ENCODE data around the gene PCBD1.

- TF ChIP-seq CTCF (IDR thresholded peaks at IDR 0.05 in 2 of 3, conservative IDR thresholded peaks at IDR 0.05 in 1 of 3; ENCODE audit: borderline replicate concordance in 1 of 3, insufficient read depth in 1 of 3, low read depth in 2 of 3, low read length in 2 of 3) (no peak), REST (IDR thresholded peaks at IDR 0.05; ENCODE audit: low read depth) (no peak), ZFX (IDR thresholded peaks at IDR 0.05) (peak; percentile 86), YY1 (IDR thresholded peaks at IDR 0.05; ENCODE audit: extremely low read depth, insufficient replicate concordance, low read depth, low read length) (peak; percentile 6), POLR2A (IDR thresholded peaks at IDR 0.05; ENCODE audit: borderline replicate concordance, extremely low read depth, insufficient read depth, insufficient read length) (peak; percentile 51), EZH2phosphoT487 (IDR thresholded peaks at IDR 0.05; ENCODE audit: borderline replicate concordance) (no peak), SRF (IDR thresholded peaks at IDR 0.05; ENCODE audit: low read depth) (no peak), CEBPB (IDR thresholded peaks at IDR 0.05; ENCODE audit: low read depth) (no peak), CBX3 (IDR thresholded peaks at IDR 0.05; ENCODE audit: low read depth) (no peak)
- TF ChIP-seq, protein P1, sequence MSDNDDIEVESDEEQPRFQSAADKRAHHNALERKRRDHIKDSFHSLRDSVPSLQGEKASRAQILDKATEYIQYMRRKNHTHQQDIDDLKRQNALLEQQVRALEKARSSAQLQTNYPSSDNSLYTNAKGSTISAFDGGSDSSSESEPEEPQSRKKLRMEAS (IDR thresholded peaks at IDR 0.05): peak; percentile 57; the same call in 1 of the 2 replicates
These were observed at the start of gene PCBD1 for GRCh38 chr10:70887804-70888800.
